CD4-positive, alpha-beta memory T cell (primary cell): ENCODE measurements around the gene NCKAP5. TPM values are rescaled to one million over a fixed set of nuclear protein-coding genes. Genes with fewer than 3 reads are reported as not detected.

Experiments used
- CTCF ChIA-PET: fragments of 350-600 bp; sonication (Branson Sonifier 250); formaldehyde crosslinking; loops from one replicate; lab custom pipeline; 2021; ENCODE audit warnings: inconsistent platforms; ENCODE audit not compliant: partially characterized antibody; lab: Charles Lee
- POLR2A ChIA-PET: fragments of 350-600 bp; sonication (Branson Sonifier 250); formaldehyde crosslinking; loops from one replicate; lab custom pipeline; 2021; ENCODE audit not compliant: partially characterized antibody; lab: Charles Lee
- DNase-seq, 5 donors: peaks; one replicate each; pipeline versions ENCODE4 v3.0.0 to v3.0.0-alpha.2; 2020 to 2022; ENCODE audit warnings: mixed read lengths in 1 of 5
- H3K27ac ChIP-seq: one replicate; pipeline ENCODE4 v1.7.0; 2013; ENCODE audit warnings: low read depth, low read length
- H3K27me3 ChIP-seq: 2 replicates; pipeline ENCODE4 v1.7.0; 2013; ENCODE audit warnings: mild to moderate bottlenecking, low read length, moderate library complexity; ENCODE audit not compliant: insufficient read depth
- H3K36me3 ChIP-seq: 2 replicates; pipeline ENCODE4 v1.7.0; 2013; ENCODE audit warnings: mild to moderate bottlenecking, low read length, moderate library complexity; ENCODE audit not compliant: insufficient read depth
- H3K4me1 ChIP-seq: 2 replicates; pipeline ENCODE4 v1.7.0; 2013; ENCODE audit warnings: mild to moderate bottlenecking, low read length, moderate library complexity; ENCODE audit not compliant: insufficient read depth
- H3K4me3 ChIP-seq, 2 donors: one replicate each; pipeline ENCODE4 v1.7.0; 2013; ENCODE audit warnings: low read length in 2 of 2, mild to moderate bottlenecking in 1 of 2
- H3K9me3 ChIP-seq, 2 donors: one replicate each; pipeline ENCODE4 v1.7.0; 2013; ENCODE audit warnings: low read length in 2 of 2, control low read depth in 1 of 2; ENCODE audit not compliant: control insufficient read depth in 1 of 2
- H3K27ac Mint-ChIP-seq, 7 donors: one replicate each; pipeline ENCODE4 v1.8.0; 2020 to 2021; ENCODE audit warnings: mixed read lengths in 7 of 7, mild to moderate bottlenecking in 6 of 7, inconsistent platforms in 3 of 7, moderate library complexity in 3 of 7
- H3K27me3 Mint-ChIP-seq, 2 donors: one replicate each; pipeline ENCODE4 v1.8.0; 2020 to 2021; ENCODE audit warnings: mixed read lengths in 2 of 2
- H3K36me3 Mint-ChIP-seq, 2 donors: one replicate each; pipeline ENCODE4 v1.8.0; 2020 to 2021; ENCODE audit warnings: mixed read lengths in 2 of 2, inconsistent platforms in 1 of 2, mild to moderate bottlenecking in 1 of 2
- H3K4me1 Mint-ChIP-seq, 4 donors: one replicate each; pipeline ENCODE4 v1.8.0; 2020 to 2021; ENCODE audit warnings: mixed read lengths in 4 of 4, mild to moderate bottlenecking in 1 of 4
- H3K4me3 Mint-ChIP-seq, 8 donors: one replicate each; pipeline ENCODE4 v1.8.0; 2020 to 2021; ENCODE audit warnings: mixed read lengths in 8 of 8, mild to moderate bottlenecking in 7 of 8, moderate library complexity in 6 of 8, inconsistent platforms in 3 of 8
- H3K9me3 Mint-ChIP-seq, 8 donors: one replicate each; pipeline ENCODE4 v1.8.0; 2020 to 2021; ENCODE audit warnings: mixed read lengths in 8 of 8, mild to moderate bottlenecking in 5 of 8, inconsistent platforms in 3 of 8, moderate library complexity in 1 of 8
- intact Hi-C: fragments of 100-400 bp; cut with micrococcal nuclease; formaldehyde crosslinking; loops from one replicate; pipeline ENCODE4 v1.15.1; 2023
- polyA plus RNA-seq, 2 donors: library from polyadenylated mRNA; unstranded; fragments of 300-500 nt; fragmentation: Illumina TruSeq; gene quantifications; one replicate each; pipeline ENCODE4 v1.2.3, GENCODE V29; 2021
- total RNA-seq, 2 experiments: library from RNA; stranded (reverse); gene quantifications; one replicate each; pipeline ENCODE4 v1.2.3, GENCODE V29; 2021

The NCKAP5 gene
- total and polyA plus RNA-seq, 4 experiments from 2014 or later: not detected

- POLR2A ChIA-PET: no interaction called here
- H3K9me3 ChIP-seq: no peaks in the 10 kb centered on the region
Measured at GRCh38 chr2:132627536-132627935, 940.7 kb downstream of the NCKAP5 start.

GRCh38 chr2:132623096-132623839, 945.0 kb downstream of the NCKAP5 start:
- intact Hi-C loops: no loop called here
- no peak for DNase-seq
- no peaks in the 10 kb centered on the region for H3K4me1 Mint-ChIP-seq
- H3K36me3 Mint-ChIP-seq: no peaks in the 10 kb centered on the region
- H3K4me3 Mint-ChIP-seq: no peak overlapping the region
- ChIA-PET CTCF (no interaction called here), POLR2A (no interaction called here)
- peaks cover 0 to 4% (median 1%) of the 10 kb centered on the region in 8 donors for H3K9me3 Mint-ChIP-seq
- Histone ChIP-seq H3K4me1 (no peaks in the 10 kb centered on the region), H3K4me3 (no peak overlapping the region), H3K36me3 (no peaks in the 10 kb centered on the region), H3K27ac (no peak overlapping the region), H3K27me3 (no peaks in the 10 kb centered on the region), H3K9me3 (no peaks in the 10 kb centered on the region)
- peaks cover 0 to 2% of the 10 kb centered on the region in 2 donors for H3K27me3 Mint-ChIP-seq
- H3K27ac Mint-ChIP-seq: no peak overlapping the region

More at GRCh38 chr2:132627536-132627935, 940.7 kb downstream of the NCKAP5 start:
- no peaks in the 10 kb centered on the region for H3K4me1 ChIP-seq
- peaks cover 0 to 2% of the 10 kb centered on the region in 2 donors for H3K27me3 Mint-ChIP-seq
- no peak overlapping the region for H3K27ac ChIP-seq
- no peak overlapping the region for H3K4me3 Mint-ChIP-seq
- CTCF ChIA-PET: no interaction called here
- H3K36me3 ChIP-seq: no peaks in the 10 kb centered on the region
- H3K4me1 Mint-ChIP-seq: no peaks in the 10 kb centered on the region
- no peaks in the 10 kb centered on the region for H3K27me3 ChIP-seq
- DNase-seq: no peak
- no peaks in the 10 kb centered on the region for H3K36me3 Mint-ChIP-seq
- no peak overlapping the region for H3K4me3 ChIP-seq
- H3K9me3 Mint-ChIP-seq: peaks cover 0 to 6% (median under 1%) of the 10 kb centered on the region in 8 donors
- intact Hi-C loops: no loop called here
- no peak overlapping the region for H3K27ac Mint-ChIP-seq
